ENCODE data around the gene PTPRN2.

PTPRN2 gene

DNA sequence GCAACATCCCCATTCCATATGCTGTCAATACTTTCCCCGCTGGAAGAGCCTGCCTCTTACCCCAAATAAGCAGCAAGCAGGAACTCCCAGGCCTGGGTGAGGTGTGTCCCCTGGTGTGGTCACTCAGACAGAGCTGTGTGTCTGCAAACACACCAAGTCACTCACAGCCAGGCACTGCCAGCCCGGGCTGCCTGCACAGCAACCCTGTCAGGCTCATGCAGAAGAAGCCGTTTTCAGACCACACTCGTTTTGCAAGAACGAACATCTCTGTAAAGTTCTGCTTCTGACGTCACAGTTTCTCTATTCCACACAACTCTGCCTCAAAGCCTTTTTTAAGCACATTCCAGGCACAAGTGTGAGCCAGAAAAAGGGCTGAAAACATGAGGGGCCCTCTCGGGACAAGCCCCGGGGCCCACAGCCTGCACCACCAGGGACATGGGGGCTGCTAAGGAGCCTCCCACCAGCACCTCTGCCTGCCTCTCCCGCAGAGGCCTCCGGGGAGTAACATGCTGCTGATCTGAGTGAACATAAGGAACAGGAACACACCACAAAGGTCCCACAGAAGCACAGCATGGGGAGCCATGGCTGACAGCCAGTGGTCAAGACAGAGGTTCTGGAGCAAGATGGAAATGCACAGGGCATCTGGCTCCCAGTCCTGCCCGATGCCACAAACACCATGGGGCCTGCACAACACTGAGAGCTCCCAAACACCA, 11.4 kb downstream of the PTPRN2 start:
- no peak for FAIRE-seq

DNA sequence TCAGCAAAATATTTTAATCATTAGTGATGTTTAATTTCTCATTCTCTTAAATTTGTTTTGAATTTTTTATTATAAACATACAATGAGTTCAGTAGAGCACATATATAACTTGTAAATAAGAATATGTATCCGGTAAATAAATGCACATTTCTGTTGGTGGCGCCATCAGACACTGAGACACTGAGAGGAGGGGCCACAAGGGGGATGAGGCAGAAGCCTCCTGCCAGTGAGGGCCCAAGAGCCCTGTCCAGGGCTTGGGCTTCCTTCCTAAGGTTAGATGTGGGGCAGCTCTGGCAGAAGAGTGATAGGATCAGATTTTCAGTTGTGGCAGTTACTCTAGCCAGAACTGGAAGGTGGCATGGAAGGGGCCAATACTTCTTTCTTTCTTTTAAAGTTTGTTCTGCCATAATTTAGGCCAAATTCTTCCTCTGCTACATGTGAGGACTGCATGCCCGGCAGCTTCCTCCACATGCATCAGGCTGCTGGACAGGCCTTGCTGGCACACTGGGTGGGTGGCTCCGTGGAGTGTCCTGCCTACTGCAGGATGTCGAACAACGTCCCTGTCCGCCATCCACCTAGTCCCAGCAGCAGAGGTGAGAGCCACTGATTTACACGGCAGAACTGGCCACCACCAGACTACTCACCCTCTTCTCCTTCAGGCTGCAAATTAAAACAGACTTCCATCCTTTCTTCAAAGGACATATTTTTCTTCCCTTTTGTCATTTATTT, 13.2 kb downstream of the PTPRN2 start:
- FAIRE-seq = no peak

GRCh38 chr7:158573310-158573709, 14.3 kb downstream of the PTPRN2 start:
- FAIRE-seq = no peak

DNA sequence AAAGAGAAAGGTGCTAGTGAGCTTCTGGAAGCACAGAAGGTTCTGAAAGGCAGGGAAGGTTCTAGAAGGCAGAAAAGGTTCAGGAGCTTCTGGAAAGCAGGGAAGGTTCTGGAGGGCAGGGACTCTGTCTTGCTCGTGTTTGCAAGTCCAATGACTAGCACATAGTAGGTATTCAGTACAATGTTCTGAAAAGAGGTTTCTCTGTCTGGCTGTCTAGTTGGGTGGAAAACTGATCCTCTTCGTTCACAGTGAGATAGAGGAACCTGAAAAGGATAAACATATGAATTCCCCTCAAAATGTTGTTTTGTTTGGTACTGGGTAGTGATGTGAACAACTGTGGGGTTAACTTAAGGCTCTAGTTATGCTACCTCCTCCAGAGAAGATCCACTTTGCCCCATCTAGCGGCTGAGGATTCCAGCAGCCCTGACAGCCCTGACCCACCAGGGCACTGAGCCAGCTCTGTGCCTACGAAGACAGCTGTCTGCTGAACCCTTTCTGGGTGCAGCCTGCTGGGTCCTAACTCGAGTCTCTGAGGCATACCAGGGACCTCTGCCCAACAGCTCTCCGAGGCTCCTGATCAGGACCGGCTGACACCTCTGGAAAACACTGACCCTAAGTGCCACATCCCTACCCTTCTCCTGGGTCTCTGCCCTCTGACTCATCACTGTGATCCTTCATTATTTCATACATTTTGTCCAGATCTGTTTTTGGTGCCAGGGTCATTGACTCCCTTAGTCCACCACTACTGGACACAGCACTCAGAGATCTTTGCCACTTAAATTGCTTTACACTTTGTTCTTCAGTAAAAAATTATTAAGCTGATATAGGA, 15.4 kb downstream of the PTPRN2 start:
- FAIRE-seq = no peak

DNA sequence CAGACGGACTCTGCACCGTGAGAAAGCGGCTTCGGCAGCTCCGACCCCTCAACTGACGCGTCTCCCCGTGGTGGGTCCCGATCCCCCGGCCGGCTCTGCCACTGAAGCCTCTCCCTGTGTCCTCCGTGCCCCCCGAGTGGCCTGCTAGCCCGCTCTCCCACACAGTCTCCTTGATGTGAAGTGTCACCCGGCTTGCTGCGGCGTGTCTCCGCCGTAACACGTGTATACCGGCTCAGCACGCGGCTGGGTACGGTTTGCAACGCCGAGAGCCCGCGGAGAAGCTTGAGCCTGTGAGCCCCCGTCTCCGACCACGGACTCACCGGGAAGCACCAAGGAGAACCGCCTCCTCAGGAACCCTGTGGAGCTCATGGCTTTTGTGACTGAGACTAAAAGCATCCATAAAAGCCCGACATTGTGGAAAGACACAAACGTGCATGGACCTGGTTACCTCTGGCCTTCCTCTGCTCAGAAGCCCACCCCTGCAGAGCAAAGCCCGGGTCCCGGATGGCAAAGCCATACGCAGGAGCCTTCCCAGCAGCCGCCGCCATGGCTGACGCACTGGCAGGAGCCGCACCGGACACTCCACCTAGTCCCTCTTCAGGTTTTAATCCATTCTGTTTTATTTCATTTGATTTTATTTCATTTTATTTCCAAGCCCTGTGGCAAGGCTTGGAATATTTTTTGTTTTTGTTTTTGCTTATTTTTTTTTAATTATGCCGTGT, 17.0 kb downstream of the PTPRN2 start:
- FAIRE-seq = no peak

DNA sequence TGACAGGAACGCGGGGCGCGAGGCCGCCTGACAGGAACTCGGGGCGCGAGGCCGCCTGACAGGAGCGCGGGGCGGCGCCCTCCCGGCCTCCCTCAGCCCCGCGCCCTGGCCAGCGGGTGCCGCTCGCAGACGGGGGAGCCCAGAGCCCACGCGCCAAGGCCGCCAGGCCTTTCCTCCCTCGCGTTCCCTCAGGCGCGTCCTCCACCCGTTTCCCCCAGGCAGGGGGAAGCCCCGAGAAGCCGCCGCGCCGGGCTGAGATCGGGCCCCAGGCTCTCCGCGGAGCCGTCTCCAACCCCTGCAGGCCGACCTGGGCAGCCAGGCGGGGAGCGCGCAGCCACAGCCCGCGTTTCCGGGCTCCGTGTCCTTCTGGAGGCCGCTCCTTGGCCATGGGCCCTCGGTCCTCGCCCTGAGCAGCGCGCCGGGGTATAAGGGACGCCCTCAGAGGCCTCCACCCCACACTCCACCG, 17.7 kb downstream of the PTPRN2 start:
- FAIRE-seq = no peak

GRCh38 chr7:158568974-158569857, 18.4 kb downstream of the PTPRN2 start:
- FAIRE-seq = no peak

- peak; percentile 76 for FAIRE-seq
These were observed 20.4 kb downstream of the PTPRN2 start for GRCh38 chr7:158567153-158567603.

DNA sequence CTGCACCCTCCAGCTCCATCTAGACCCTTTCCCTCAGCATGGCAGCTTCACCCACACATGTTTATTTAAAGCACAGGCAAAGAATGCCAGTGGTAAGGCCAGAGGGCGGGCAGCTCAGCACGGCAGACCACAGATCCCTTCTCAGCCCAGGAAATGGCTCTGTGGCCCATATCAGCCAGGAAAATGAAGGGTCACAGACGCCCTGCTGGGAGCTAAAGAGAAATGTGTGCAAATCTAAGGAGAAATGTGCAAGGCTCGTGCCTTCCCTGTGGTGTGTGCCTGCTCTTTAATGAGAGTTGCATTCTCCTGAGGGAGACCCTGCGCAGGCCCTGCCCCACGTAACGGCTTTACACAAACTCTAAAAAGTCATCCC, 23.0 kb downstream of the PTPRN2 start:
- no peak for FAIRE-seq

GRCh38 chr7:158563911-158564662, 23.5 kb downstream of the PTPRN2 start:
- no peak for FAIRE-seq

- FAIRE-seq = no peak
These were observed 24.6 kb downstream of the PTPRN2 start for GRCh38 chr7:158563051-158563450.

DNA sequence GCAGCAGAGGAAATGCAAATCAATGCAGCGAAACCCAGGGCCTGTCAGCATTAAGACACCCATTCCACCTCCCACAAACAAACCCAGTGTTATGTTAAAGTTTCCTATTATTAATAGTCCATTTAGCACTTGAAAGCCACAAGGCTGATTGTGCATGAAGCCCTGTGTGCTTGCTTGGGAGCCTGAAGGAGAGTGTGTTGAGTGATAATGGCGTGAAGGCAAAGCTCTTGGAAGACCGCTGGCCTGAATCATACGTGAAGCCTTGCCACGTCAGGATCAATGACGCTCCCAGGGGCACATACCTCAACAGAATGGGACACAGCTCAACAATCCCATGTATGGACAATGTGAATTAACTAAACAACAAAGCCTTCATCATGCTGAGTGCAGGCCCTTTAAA, 25.1 kb downstream of the PTPRN2 start:
- no peak for FAIRE-seq

GRCh38 chr7:158561659-158562058, 26.0 kb downstream of the PTPRN2 start:
- FAIRE-seq = no peak

GRCh38 chr7:158560386-158560785, 27.2 kb downstream of the PTPRN2 start:
- FAIRE-seq = no peak

DNA sequence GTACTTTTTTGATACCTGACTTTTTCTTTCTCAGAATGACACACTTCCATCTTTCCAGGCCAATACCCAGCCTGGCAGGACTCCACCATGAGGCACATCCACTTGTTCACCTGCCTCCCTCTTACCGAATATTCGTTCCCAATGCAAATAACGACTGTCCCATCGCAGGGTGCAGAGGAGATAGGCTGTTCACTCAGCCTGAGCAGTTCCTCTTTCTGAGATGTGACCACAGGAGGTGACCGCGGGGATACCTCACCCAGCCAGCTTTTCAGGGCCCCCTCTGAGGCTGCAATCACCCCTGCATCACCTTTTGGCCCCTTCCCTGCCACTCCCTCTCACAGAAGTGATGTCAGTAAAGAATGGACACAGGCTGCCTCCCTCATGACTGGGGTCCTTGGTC, 28.3 kb downstream of the PTPRN2 start:
- no peak for FAIRE-seq

DNA sequence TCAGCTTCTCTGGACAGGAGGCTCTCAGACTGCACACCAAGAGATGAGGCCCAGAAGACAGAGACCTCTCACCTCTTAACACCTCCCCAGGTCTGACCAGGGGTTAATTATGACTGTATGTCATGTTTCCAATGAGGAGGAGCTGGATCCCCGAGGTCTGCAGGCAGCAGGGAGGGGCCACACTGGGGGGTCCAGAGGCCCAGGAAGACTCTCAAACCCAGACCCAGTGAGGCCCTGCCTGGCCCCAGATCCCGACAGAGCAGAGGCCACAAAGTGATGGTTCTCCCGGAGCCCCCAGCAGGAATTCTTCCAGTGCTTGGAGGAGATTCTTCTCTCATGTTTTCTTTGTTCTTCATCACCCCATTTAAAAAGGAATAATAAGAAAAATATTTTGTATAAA, 28.8 kb downstream of the PTPRN2 start:
- no peak for FAIRE-seq

GRCh38 chr7:158557441-158557755, 30.2 kb downstream of the PTPRN2 start:
- no peak for FAIRE-seq

GRCh38 chr7:158556721-158557440, 30.7 kb downstream of the PTPRN2 start:
- no peak for FAIRE-seq

- FAIRE-seq = no peak
These were observed 32.5 kb downstream of the PTPRN2 start for GRCh38 chr7:158555034-158555520.

DNA sequence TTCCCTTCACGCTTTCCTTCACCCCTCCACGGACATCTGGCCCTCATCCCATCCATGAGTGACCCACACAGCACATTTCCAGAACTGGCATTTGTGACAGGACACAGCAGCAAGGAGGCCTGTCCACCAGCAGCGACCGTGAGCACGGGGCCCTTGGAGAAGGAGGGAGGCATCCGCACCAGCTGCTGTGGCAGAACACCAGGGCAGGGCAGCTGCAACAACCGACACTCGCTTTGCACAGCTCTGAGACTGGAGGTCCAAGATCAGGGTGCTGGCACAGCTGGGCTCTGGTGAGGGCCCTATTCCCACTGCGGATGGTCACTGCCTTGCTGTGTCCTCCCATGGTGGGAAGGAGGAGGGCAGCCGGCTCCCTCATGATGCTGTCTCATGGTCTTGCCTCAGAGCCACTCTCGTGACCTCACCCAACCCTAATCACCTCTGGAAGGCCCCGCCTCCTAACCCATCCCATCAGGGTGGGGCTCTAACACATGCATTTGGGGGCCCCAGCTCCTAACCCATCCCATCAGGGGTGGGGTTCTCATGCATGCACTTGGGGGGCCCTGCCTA, 36.7 kb downstream of the PTPRN2 start:
- FAIRE-seq = no peak

Measured in islet of Langerhans (tissue), 1 donor.